Parathyroid adenoma (tissue), 2 donors: ENCODE data around the gene UTP25.

Source experiments
- H2AFZ ChIP-seq: fragments of 300-600 bp; sonication (generic); one replicate; pipeline ENCODE4 v1.7.0; 2017; ENCODE audit warnings: antibody characterized with exemption, mild to moderate bottlenecking
- H3K27ac ChIP-seq: fragments of 300-600 bp; sonication (generic); one replicate; pipeline ENCODE4 v1.7.0; 2017
- H3K27me3 ChIP-seq: fragments of 300-600 bp; sonication (generic); one replicate; pipeline ENCODE4 v1.7.0; 2017; ENCODE audit warnings: low read length; ENCODE audit not compliant: control insufficient read depth, insufficient read depth
- H3K36me3 ChIP-seq: fragments of 300-600 bp; sonication (generic); one replicate; pipeline ENCODE4 v1.7.0; 2017; ENCODE audit warnings: low read length; ENCODE audit not compliant: control insufficient read depth, insufficient read depth
- H3K4me1 ChIP-seq: fragments of 300-600 bp; sonication (generic); one replicate; pipeline ENCODE4 v1.7.0; 2017; ENCODE audit warnings: control low read depth
- H3K4me2 ChIP-seq: fragments of 300-600 bp; sonication (generic); one replicate; pipeline ENCODE4 v1.7.0; 2017; ENCODE audit warnings: low read length
- H3K4me3 ChIP-seq: fragments of 300-600 bp; sonication (generic); one replicate; pipeline ENCODE4 v1.7.0; 2017; ENCODE audit warnings: low read depth, low read length
- H3K79me2 ChIP-seq: fragments of 300-600 bp; sonication (generic); one replicate; pipeline ENCODE4 v1.7.0; 2017; ENCODE audit warnings: control low read depth
- H3K9ac ChIP-seq: fragments of 300-600 bp; sonication (generic); one replicate; pipeline ENCODE4 v1.7.0; 2017; ENCODE audit warnings: mild to moderate bottlenecking
- H3K9me3 ChIP-seq: fragments of 300-600 bp; sonication (generic); one replicate; pipeline ENCODE4 v1.7.0; 2017; ENCODE audit warnings: low read length; ENCODE audit not compliant: control insufficient read depth
- CTCF ChIP-seq: fragments of 300-600 bp; sonication (generic); IDR thresholded peaks from one replicate; pipeline ENCODE4 v1.7.0; 2017; ENCODE audit warnings: antibody characterized with exemption, mild to moderate bottlenecking
- donor health status: primary hyperparathyroidism.

The UTP25 gene, protein sequence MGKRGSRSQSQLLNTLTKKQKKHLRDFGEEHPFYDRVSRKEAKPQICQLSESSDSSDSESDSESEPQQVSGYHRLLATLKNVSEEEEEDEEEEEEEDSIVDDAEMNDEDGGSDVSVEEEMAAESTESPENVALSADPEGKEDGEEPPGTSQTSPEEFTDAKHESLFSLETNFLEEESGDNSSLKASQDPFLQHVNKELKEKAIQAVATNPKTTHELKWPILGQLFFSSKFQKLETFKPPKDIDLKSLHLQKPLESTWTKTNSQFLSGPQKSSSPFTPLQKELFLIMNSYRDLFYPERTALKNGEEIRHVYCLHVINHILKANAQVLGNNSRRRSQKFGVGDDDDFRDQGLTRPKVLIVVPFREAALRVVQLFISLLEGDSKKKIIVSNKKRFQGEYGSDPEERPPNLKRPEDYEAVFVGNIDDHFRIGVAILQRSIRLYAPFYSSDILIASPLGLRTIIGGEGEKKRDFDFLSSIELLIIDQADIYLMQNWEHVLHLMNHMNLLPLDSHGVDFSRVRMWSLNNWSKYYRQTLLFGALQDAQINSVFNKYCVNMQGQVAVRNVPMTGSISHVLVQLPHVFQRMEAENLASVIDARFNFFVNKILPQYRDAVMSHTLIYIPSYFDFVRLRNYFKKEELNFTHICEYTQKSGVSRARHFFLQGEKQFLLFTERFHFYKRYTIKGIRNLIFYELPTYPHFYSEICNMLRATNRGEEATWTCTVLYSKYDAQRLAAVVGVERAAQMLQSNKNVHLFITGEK

GRCh38 chr1:209827384-209828262 lies at the start of gene UTP25:
Gene UTP25 (plus strand): TSS chr1:209827972. CDS start chr1:209828064, 92 bp downstream.
- peak within 1 kb of the TSS; percentile 36 for H3K27ac ChIP-seq
- H3K4me1 ChIP-seq: no peaks in the 10 kb centered on the region
- H3K79me2 ChIP-seq: no peaks in the 10 kb centered on the region
- H3K36me3 ChIP-seq: no peaks in the 10 kb centered on the region
- peak; percentile 52 for TF ChIP-seq CTCF
- peak within 1 kb of the TSS; percentile 95 for H2AFZ ChIP-seq
- no peaks in the 10 kb centered on the region for H3K27me3 ChIP-seq
- H3K9ac ChIP-seq: no peak within 1 kb of the TSS
- H3K4me2 ChIP-seq: peak within 1 kb of the TSS; percentile 81
- H3K9me3 ChIP-seq: no peaks in the 10 kb centered on the region
- H3K4me3 ChIP-seq: peak within 1 kb of the TSS; percentile 86

DNA sequence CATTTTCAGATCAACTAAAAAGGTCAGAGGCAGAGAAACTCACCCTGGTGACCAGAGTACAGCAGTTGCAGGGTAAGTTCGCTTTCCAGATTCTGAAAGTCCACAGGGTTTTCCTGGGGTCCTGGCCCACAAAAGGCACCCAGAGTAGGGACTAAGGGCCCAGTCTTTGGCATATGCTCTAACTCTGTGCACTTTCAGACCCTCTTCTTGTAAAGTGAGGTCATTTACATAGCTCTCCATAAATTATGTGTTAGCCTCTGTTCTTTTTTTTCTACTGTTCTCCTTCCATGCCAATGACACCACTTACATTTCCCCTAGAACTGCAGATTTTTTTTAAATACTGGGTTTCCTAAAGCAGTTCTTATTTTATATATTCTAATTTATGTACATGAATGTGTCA lies 49.7 kb upstream of the UTP25 start:
- Histone ChIP-seq H3K9ac (no peak overlapping the region), H3K27me3 (no peaks in the 10 kb centered on the region), H3K9me3 (no peaks in the 10 kb centered on the region), H3K4me1 (no peaks in the 10 kb centered on the region), H3K79me2 (no peaks in the 10 kb centered on the region), H3K4me3 (no peak overlapping the region), H3K36me3 (no peaks in the 10 kb centered on the region), H2AFZ (no peak overlapping the region), H3K4me2 (no peak overlapping the region), H3K27ac (no peak overlapping the region)
- no peak for TF ChIP-seq CTCF

DNA sequence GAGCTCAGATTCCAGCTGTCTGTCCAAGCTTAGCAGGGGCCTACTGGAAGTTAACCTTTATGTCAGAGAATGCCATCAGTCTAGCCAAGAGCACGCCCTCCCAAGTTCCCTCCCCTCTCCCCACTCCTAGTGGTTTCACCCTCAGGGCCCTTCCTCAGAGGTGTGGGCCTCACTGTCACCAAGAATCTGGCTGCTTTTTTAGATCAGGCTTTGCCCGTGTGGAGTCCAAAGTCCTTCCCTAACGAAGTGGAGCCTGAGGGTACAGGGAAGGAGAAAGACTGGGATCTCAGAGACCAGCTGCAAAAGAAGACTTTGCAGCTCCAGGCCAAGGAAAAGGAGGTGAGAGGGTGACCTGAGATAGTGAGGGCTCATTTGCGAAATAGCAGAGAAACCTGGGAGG lies 47.5 kb upstream of the UTP25 start:
- Histone ChIP-seq H2AFZ (no peak overlapping the region), H3K79me2 (no peaks in the 10 kb centered on the region), H3K4me2 (no peak overlapping the region), H3K4me3 (no peak overlapping the region), H3K36me3 (no peaks in the 10 kb centered on the region), H3K27me3 (no peaks in the 10 kb centered on the region), H3K9ac (no peak overlapping the region), H3K27ac (no peak overlapping the region), H3K9me3 (no peaks in the 10 kb centered on the region), H3K4me1 (no peaks in the 10 kb centered on the region)
- no peak for TF ChIP-seq CTCF

DNA sequence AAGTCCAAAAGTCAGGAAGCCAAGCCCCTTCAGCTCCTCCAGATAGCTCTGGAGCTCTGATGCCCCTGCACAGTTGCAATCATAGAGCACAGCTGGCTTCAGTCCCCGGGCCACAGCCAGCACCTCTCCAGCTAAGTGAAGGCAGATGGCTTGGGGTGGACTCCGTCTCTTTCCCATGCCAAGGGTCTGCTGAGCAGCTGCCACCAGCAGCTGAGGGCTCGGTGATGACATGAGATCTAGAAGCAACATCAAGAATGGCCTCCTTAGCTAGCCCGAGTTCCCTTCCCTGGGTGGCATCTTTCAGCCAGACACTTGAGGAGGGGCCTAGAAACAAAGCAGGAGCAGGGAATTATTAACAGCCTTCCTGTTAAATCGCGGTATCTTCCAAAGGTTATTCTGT lies 44.4 kb upstream of the UTP25 start:
- no peak for TF ChIP-seq CTCF
- Histone ChIP-seq H3K36me3 (no peaks in the 10 kb centered on the region), H3K9me3 (no peaks in the 10 kb centered on the region), H3K4me3 (no peak overlapping the region), H2AFZ (no peak overlapping the region), H3K79me2 (no peaks in the 10 kb centered on the region), H3K27ac (no peak overlapping the region), H3K4me2 (no peak overlapping the region), H3K9ac (no peak overlapping the region), H3K27me3 (no peaks in the 10 kb centered on the region), H3K4me1 (no peaks in the 10 kb centered on the region)
